Suprapubic skin (tissue), 4 donors: ENCODE results near the gene C11orf54.

ENCODE experiments used
- EP300 ChIP-seq: sonication (generic); formaldehyde crosslinking; IDR thresholded peaks from one replicate; pipeline ENCODE4 v1.6.1; 2017; ENCODE audit warnings: antibody characterized with exemption
- POLR2A ChIP-seq, 2 donors: fragments of 450-650 bp; IDR thresholded peaks; one replicate each; pipeline ENCODE4 v1.6.1; 2017; ENCODE audit warnings: antibody characterized with exemption in 2 of 2, mild to moderate bottlenecking in 2 of 2, moderate library complexity in 2 of 2
- POLR2AphosphoS5 ChIP-seq, 3 donors: sonication (generic); formaldehyde crosslinking; IDR thresholded peaks; one replicate each; pipeline ENCODE4 v1.6.1; 2017; ENCODE audit warnings: antibody characterized with exemption in 3 of 3
- TF ChIP-seq, protein P1 (sequence below), 2 donors: fragments of 200-600 bp in 1 of 2; fragments of 450-650 bp in 1 of 2; sonication (generic) in 1 of 2; IDR thresholded peaks; one replicate each; pipeline ENCODE4 v1.5.1; 2016 to 2019; ENCODE audit warnings: antibody characterized with exemption in 2 of 2, mild to moderate bottlenecking in 1 of 2, moderate library complexity in 1 of 2

DNA sequence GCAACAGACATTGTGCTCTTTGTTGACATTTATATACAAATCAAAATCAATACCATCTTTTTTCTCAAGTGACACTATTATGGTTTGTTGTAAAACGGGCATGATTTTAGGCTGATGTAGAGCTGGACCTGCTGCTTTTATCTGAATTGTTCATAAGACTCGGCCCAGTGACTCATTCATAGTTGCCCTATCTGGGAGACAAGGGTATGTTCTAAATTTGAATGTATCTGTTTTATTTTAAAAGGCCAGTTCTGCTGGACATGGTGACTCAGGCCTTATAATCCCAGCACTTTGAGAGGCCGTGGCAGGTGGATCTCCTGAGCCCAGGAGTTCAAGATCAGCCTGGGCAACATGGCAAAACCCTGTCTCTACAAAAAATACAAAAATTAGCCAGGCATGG, 40.6 kb upstream of the C11orf54 start:
- TF ChIP-seq, protein P1, sequence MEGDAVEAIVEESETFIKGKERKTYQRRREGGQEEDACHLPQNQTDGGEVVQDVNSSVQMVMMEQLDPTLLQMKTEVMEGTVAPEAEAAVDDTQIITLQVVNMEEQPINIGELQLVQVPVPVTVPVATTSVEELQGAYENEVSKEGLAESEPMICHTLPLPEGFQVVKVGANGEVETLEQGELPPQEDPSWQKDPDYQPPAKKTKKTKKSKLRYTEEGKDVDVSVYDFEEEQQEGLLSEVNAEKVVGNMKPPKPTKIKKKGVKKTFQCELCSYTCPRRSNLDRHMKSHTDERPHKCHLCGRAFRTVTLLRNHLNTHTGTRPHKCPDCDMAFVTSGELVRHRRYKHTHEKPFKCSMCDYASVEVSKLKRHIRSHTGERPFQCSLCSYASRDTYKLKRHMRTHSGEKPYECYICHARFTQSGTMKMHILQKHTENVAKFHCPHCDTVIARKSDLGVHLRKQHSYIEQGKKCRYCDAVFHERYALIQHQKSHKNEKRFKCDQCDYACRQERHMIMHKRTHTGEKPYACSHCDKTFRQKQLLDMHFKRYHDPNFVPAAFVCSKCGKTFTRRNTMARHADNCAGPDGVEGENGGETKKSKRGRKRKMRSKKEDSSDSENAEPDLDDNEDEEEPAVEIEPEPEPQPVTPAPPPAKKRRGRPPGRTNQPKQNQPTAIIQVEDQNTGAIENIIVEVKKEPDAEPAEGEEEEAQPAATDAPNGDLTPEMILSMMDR (IDR thresholded peaks at IDR 0.05) = no peak
- TF ChIP-seq POLR2A (IDR thresholded peaks at IDR 0.05) = no peak
- TF ChIP-seq POLR2AphosphoS5 (IDR thresholded peaks at IDR 0.05) = no peak
- TF ChIP-seq EP300 = no peak
